AG08395 (cell line): ENCODE data around the gene HSPB9.

Experiments
- DNase-seq: peaks from one replicate; pipeline ENCODE4 v3.0.0; 2012; ENCODE audit warnings: mixed read lengths, low spot score

The HSPB9 gene

GRCh38 chr17:42122371-42123303 lies at the start of gene HSPB9:
Gene HSPB9 (plus strand): TSS chr17:42122804. CDS start chr17:42122851, 47 bp downstream.
- no peak for DNase-seq

GRCh38 chr17:42075789-42076188 lies 46.8 kb upstream of the HSPB9 start:
- no peak for DNase-seq

- no peak for DNase-seq
Observed at GRCh38 chr17:42076797-42077559, 45.6 kb upstream of the HSPB9 start.

- no peak for DNase-seq
Observed at GRCh38 chr17:42077755-42078154, 44.8 kb upstream of the HSPB9 start.

GRCh38 chr17:42078396-42079043 lies 44.1 kb upstream of the HSPB9 start:
- DNase-seq = no peak

GRCh38 chr17:42079541-42079940 lies 43.1 kb upstream of the HSPB9 start:
- no peak for DNase-seq

GRCh38 chr17:42081516-42082129 lies 41.0 kb upstream of the HSPB9 start:
- DNase-seq = no peak

GRCh38 chr17:42087042-42087701 lies 35.4 kb upstream of the HSPB9 start:
- no peak for DNase-seq

- no peak for DNase-seq
Observed at GRCh38 chr17:42087736-42088705, 34.6 kb upstream of the HSPB9 start.

- DNase-seq = no peak
Observed at GRCh38 chr17:42088736-42089135, 33.9 kb upstream of the HSPB9 start.

- no peak for DNase-seq
Observed at GRCh38 chr17:42090964-42091790, 31.4 kb upstream of the HSPB9 start.

GRCh38 chr17:42092939-42093338 lies 29.7 kb upstream of the HSPB9 start:
- no peak for DNase-seq

- no peak for DNase-seq
Observed at GRCh38 chr17:42094375-42095069, 28.1 kb upstream of the HSPB9 start.

- DNase-seq = no peak
Observed at GRCh38 chr17:42096360-42097111, 26.1 kb upstream of the HSPB9 start.

GRCh38 chr17:42097691-42098631 lies 24.6 kb upstream of the HSPB9 start, which contains the start of gene ZNF385C:
Gene ZNF385C (minus strand): TSS chr17:42098473. CDS start chr17:42063056, 35,417 bp downstream.
- no peak for DNase-seq

- no peak for DNase-seq
Observed at GRCh38 chr17:42098730-42099399, 23.7 kb upstream of the HSPB9 start.
